GM21367 (cell line): Measurements from ENCODE around the gene PTPRN2.

ENCODE experiments used
- ATAC-seq: cut with Tn5 transposase; IDR thresholded peaks from one replicate; pipeline ENCODE4 v1.9.1; 2021; ENCODE audit not compliant: unreplicated experiment

The PTPRN2 gene

DNA sequence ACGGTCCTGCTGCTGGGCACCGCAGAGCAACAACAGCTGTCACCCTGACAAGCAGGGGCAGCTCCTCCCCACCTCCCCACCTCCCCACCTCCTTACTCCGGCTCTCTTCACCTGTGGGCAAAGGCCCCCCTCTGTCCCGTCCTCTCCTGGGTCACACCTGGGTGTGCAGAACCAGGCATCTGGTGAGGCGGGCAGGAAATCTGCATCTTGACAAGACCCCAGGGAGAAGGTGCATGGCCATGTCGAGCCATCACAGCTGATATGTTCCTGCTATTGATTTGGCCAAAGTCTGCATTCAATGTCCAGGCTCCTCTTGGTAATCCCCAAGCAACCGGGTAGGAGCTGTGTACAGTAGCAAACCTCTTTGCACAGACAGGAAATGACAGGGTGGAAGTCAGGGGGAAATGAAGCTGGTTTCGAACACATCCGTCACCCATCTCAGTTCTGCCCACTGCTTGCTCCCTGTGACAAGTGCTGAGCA, 696.7 kb downstream of the PTPRN2 start:
- ATAC-seq, result no peak

DNA sequence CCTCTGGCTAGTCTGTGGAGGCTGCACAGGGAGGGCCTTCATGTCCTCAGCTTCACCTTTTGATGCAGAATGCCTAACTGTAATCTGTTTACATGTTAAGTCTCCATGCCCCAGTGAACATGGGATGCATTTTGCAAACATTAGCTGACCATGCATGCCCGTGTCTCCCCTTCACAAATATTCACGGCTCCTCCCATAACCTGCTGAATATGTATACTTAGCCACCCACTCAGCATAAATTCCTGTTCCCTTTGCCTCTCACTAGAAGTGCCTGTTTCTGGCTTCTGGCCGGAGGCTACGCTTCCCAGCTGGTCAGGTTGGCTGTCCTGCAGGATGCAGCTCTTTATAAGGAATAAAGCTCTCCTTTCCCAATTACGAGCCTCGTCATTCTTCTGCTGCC, 698.1 kb downstream of the PTPRN2 start:
- ATAC-seq, result no peak

DNA sequence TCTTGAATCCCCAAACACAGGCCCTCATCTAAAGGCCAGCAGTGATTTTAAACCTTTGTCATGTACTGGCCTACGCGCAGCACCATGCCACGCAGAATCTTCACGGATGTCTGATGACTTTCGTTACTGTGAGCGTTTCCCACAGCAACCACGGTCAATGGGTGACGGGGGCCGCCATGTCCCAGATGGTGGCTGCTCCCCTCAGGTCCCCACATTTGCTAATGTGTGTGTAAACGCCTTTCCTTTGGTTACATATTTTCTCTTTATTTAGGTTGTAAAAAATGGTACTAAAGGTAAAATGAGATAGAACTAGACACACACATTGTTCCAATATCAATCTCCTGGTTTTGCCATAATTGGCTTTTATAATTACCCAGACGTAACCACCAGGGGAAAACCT, 699.0 kb downstream of the PTPRN2 start:
- no peak for ATAC-seq

DNA sequence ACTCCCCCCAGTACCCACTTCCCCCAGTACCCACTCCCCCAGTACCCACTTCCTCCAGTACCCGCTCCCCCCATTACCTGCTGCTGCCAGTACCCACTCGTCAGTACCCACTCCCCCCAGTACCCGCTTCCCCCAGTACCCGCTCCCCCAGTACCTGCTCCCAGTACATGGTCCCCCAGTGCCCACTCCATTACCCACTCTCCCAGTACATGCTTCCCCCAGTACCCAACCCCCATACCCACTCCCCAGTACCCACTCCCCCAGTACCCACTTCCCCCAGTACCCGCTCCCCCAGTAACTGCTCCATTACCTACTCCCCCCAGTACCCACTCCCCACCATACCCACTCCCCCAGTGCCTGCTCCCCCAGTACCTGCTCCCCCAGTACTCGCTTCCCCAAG, 700.2 kb downstream of the PTPRN2 start:
- ATAC-seq, result no peak

DNA sequence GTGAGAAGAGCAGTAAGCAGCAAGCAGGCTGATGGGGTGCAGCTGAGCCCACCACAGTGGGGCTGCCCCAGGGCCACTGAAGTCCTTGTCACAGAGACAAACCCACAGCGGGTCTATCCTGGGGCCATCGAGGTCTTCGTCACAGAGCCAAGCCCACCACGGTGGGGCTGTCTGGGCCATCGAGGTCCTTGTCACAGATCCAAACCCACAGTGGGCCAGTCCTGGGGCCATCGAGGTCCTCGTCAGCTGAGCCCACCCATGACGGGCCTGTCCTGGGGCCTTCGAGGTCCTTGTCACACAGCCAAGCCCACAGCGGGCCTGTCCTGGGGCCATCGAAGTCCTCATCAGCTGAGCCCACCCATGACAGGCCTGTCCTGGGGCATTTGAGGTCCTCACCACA, 700.9 kb downstream of the PTPRN2 start:
- ATAC-seq, result no peak

DNA sequence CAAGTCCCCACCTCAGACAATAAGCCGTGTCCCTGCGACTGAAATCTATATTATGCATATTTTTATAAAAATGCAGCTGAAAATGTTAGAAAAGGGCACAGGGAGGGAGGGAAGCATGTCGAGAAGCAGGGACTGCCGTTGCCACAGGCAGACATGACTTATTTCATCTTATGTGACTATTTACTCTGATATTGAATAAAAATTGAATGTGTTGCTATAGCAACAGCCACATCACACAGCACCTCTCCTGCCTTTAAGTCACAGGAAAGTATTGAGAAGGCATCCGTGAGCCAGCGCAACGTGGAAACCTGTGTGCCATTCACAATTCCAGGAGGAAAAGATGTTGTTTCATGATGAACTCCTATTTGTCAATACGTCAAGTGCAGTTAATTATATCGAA, 701.4 kb downstream of the PTPRN2 start:
- ATAC-seq, result no peak

DNA sequence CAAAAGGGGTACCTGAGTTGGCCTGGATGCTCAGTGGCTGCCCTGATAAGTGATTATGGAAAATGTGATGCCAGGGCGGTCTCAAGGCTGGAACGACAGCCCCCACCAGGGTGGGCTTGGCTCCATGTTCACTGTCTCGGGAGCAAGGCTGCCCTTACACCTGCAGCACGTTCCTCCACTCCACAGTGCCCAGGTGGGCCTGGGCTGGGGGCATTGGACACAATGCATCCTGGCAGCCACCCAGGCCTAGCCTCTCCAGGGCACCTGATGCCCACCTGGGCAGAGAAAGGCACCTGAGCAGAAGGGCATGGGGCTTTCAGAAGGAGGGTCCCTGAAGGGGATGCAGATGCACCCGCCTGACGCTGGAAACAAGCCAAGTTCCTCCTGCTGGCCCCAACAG, 702.5 kb downstream of the PTPRN2 start:
- ATAC-seq, result no peak

DNA sequence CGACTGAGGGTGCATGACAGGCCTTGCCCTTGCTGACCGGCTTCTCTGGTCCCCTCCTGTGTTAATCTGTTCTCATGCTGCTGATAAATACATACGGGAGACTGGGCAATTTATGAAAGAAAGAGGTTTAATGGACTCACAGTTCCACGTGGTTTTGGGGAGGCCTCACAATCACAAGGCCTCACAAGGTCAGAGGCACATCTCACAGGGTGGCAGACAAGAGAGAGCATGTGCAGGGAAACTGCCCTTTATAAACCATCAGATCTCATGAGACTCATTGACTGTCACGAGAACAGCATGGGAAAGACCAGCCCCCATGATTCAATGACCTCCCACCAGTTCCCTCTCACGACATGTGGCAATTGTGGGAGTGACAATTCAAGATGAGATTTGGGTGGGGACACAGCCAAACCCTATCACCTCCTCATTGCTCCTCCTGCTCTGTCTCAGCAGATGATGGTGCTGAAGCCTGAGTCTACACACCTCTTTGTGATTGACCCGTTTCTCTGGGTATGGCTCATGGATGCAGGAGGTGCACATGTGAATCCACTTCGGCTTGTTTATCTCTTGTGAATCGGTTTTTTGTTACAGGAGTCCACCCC, 703.1 kb downstream of the PTPRN2 start:
- ATAC-seq, result no peak

DNA sequence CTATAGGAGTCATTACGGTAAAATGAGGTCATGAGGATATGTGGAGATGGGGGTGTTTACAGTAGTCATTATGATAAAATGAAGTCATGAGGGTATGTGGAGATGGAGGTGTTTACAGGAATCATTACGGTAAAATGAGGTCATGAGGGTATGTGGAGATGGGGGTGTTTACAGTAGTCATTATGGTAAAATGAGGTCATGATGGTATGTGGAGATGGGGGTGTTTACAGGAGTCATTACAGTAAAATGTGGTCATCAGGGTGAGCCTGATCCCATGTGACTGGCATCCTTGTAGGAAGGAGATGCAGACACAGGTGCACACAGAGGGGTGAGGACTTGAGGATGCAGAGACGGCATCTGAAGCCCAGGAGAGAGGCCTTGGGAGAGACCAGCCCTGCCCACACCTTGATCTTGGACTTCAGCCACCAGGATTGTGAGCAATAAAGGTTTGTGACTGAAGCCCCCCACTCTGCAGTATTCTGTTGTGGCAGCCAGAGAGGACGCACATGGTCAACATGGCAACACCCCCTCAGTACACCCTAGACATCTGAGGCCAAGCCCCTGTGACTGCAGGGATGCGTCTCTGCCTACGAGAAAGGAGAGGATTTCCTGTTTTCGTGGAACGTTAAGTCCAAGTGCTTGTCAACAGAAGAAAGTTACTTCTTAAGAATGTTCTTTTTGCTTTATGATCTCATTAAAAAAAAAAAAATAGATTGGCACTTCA, 706.4 kb downstream of the PTPRN2 start:
- no peak for ATAC-seq

DNA sequence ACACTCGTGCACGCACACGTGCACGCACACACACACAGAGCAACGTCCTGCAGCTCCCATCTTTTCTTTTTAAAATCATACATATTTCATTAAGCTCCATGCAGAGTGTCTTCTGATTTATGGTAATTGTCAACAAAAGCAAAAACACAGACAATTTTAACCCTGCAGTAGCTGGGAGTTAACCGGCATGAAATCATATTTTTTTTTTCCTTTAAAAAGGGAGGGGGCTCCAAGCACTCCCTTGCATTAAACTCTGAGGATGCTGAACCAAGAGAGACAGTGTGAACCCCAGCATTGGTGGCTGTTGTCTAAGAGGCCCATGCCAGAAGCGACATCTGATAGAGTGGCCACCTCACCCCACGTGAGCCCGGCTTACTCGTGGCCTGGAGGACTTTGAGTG, 708.2 kb downstream of the PTPRN2 start:
- ATAC-seq, result no peak

DNA sequence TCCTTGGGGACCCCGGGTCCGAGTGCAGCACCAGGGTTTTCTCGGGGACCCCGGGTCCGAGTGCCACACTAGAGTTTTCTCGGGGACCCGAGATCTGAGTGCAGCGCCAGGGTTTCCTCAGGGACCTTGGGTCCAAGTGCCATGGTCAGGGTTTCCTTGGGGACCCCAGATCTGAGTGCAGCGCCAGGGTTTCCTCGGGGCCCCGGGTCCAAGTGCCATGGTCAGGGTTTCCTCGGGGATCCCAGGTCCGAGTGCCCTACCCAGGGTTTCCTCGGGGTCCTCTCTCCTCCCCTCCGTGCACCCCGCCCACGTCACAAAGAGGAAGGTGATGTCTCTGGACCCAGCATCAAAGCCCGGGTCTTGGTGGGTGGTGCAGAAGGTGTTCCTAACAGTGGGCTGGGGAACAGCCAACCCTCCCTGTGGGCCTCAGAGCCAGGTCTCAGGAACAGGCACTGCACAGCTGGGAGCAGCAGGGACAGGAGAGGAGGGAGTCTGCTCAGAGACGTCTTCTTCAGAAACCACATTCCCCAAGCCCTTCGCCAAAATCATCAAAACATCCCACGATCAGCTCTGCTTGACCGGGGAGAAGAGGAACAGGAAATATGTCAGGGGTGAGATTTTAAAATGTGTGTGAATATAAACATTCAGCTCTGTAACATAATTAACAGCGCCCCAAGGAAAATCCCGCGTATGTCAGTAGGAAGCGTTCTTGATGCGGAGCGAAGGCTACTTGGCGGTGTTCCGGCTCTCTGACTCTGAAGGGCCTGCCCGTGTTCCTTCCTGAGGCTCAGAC, 710.1 kb downstream of the PTPRN2 start:
- no peak for ATAC-seq

DNA sequence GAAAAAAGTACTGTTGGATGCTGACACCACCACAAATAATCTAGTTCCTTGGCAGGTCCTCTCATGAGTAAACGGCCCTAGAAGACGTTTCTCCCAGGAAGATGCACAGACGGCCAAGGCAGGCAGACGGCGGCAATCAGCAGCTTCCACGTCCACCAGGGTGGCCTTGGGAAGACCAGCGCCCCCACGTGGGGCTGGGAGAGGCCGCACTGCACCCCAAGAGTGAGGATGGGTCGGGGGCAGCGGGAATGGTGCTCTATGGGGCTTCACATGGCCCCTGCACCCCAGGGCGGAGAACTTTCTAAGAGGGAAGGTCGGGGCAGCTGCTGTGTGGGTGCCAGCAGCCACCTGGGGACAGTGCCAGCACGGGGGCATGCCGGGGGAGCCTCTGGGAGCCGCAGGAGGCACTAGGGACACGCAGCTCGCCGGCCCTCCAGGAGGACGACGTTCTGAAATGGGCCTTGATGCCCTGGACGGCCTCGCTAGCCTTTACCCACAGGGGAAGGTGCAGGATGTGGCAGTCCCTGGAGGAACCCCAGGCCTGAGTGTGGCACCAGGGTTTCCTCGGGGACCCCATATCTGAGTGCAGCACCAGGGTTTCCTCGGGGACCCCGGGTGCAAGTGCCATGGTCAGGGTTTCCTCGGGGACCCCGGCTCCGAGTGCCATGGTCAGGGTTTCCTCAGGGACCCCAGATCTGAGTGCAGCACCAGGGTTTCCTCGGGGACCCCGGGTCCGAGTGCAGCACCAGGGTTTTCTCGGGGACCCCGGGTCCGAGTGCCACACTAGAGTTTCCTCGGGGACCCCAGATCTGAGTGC, 710.9 kb downstream of the PTPRN2 start:
- no peak for ATAC-seq

DNA sequence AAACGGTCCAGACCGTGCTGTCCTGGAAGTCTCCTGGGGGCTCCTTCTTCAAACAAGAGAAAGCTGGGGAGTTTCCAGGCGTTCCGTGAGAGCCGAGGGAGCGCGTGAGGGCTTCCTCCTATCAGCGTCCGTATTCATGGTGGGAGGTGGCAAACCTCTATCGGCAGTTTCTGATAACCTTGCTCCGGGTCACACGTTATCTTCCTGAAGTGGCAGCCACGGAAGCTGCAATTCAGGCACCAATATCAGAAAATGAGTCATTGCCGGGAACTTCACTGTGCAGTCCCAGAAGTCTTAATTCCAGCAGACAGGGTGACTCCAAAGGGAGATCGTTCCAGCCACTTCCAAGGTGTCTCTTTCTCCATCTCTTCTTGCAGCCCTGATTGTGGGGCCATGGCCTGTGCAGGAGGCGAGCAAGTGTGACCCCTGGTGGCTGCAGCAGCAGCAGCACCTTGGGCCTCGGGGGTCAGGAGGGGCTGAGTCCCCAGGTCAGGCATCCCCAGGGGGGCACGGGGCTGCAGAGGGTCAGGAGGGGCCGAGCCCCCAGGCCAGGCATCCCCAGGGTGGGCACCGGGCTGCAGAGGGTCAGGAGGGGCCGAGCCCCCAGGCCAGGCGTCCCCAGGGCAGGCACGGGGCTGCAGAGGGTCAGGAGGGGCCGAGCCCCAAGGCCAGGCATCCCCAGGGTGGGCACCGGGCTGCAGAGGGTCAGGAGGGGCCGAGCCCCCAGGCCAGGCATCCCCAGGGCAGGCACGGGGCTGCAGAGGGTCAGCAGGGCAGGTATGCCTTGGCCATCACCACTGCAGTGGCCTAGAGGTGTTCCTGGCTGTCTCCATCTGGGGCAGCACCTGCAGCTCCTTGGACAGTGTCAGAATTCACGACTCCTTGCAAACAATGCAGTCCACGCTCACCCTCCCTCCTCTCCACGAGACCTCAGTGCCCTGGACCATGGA, 712.1 kb downstream of the PTPRN2 start:
- ATAC-seq, result no peak

DNA sequence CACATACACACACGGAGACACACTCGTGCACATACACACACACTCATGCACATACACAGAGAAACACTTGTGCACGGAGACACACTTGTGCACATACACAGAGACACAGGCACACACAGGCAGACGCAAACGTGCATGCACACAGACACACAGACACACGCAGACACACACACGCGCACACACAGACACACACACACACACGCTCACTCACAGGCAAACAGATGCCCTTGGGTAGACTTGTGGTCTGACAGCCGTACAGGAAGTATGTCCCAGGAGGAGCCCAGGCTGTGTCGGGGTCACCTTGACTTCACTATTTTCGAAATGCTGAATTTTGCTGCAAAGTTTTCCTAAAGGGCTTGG, 712.8 kb downstream of the PTPRN2 start:
- no peak for ATAC-seq

DNA sequence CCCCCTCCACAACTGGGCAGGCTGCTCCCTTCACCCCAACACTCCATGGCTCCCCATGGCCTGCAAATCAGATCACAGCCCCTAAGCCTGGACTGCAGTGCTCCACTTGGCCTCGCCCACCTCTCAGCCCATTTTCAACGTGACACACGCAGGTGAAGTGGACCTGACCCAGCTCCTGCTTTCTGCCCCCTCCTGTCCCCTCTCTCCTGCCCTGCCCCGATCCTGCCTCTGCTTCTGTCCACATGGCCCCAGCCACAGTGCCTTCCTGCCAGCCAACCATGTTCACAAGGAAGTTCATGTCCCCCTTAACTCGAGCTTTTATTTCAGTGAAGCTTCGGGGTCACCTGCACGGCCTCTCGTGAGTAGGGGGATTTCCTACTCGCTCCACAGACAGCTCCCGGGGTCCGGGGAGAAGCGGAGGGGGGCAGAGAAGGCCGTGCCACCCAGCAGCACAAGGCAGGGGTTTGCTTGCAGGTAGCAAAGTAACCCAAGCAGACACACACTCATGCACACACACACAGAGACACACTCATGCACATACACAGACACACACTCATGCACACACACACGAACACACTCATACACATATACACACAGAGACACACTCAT, 713.3 kb downstream of the PTPRN2 start:
- no peak for ATAC-seq

DNA sequence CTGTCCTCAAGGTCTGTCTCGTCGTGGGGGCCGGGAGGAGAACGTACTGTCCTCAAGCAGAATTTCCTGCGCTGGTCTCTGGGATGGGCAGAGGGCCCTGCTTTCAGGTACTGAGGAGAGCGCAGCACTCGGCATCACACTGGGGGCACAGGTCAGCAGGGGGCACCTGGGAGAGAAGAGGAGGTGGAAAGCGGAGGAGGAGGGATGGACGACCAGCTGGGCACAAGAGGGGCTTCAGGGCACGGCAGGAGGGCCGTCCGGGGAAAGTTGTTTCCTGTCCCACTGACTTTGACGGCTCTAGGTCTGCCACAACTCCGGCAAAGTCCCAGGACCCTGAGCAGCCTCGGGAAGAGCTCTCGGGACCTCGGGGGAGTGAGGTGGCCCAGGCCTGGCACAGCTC, 714.0 kb downstream of the PTPRN2 start:
- ATAC-seq, result no peak

DNA sequence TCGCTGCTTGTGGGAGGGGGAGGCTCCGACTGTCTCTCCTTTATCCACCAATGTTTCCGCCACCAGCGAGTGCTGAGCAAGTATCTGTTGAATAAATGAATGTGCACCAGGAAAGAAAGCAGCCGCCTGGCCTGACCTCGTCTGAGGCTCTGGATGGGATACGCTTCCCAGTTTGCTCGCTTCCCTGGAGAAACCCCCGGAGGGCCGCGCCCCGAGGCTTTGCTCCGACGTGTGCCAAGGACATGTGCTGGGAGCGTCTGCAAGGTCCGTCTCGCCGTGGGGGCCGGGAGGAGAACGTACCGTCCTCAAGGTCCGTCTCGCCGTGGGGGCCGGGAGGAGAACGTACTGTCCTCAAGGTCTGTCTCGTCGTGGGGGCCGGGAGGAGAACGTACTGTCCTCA, 714.4 kb downstream of the PTPRN2 start:
- ATAC-seq, result no peak

DNA sequence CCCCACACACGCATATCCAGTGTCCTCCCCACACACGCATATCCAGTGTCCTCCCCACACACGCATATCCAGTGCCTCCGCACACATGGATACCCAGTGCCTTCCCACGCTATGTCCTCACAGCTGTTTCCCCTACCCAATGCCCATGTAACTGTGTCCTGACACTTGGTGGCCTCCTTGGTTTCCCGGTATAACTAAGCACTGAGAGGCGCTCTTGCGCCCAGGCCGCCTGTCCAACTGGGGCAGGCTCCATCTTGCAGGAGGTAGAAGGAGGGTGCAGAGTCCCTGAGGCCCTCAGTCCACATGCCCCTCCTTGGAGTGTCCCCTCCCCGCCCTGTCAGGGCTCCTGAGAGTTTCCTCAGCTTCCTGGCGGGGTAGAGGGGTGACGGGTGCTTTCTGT, 715.2 kb downstream of the PTPRN2 start:
- ATAC-seq, result no peak

DNA sequence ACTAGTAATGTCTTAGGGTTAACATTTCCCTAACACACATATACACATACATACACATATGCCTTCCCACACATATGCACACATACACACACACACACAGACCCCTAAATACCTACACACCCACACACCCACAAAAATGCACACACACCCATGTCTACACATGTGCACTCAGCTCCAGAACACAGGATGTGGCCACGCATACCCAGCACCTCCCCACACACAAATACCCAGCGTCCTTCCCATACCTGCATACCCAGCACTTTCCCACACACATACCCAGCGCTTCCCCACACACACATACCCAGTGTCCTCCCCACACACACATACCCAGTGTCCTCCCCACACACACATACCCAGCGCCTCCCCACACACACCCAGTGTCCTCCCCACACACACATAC, 715.9 kb downstream of the PTPRN2 start:
- ATAC-seq, result no peak
